HG02938 (cell line): ENCODE data around the gene TSHB.

ENCODE experiments used
- ATAC-seq: cut with Tn5 transposase; IDR thresholded peaks from one replicate; pipeline ENCODE4 v1.9.1; 2021; ENCODE audit warnings: mild to moderate bottlenecking, moderate library complexity; ENCODE audit not compliant: unreplicated experiment

The TSHB gene

GRCh38 chr1:115057661-115058254 lies 28.1 kb downstream of the TSHB start:
- no peak for ATAC-seq

- ATAC-seq = no peak
These were observed 29.7 kb downstream of the TSHB start for GRCh38 chr1:115059316-115059715.

GRCh38 chr1:115060501-115060900 lies 30.9 kb downstream of the TSHB start:
- no peak for ATAC-seq

- ATAC-seq = no peak
These were observed 32.9 kb downstream of the TSHB start for GRCh38 chr1:115062542-115063004.

- ATAC-seq = no peak
These were observed 33.7 kb downstream of the TSHB start for GRCh38 chr1:115063228-115063901.

GRCh38 chr1:115064461-115064860 lies 34.8 kb downstream of the TSHB start:
- ATAC-seq = no peak

- no peak for ATAC-seq
These were observed 35.4 kb downstream of the TSHB start for GRCh38 chr1:115065021-115065420.

- ATAC-seq = no peak
These were observed 37.7 kb downstream of the TSHB start for GRCh38 chr1:115067161-115067859.

- ATAC-seq = no peak
These were observed 39.4 kb downstream of the TSHB start for GRCh38 chr1:115068826-115069585.

GRCh38 chr1:115069659-115070308 lies 40.2 kb downstream of the TSHB start:
- ATAC-seq = no peak

- ATAC-seq = no peak
These were observed 41.5 kb downstream of the TSHB start for GRCh38 chr1:115071012-115071664.

- no peak for ATAC-seq
These were observed 43.9 kb downstream of the TSHB start for GRCh38 chr1:115073298-115074087.

GRCh38 chr1:115074839-115075534 lies 45.4 kb downstream of the TSHB start:
- no peak for ATAC-seq

GRCh38 chr1:115076384-115076915 lies 46.8 kb downstream of the TSHB start:
- ATAC-seq = no peak

GRCh38 chr1:115077286-115077983 lies 47.8 kb downstream of the TSHB start:
- no peak for ATAC-seq

- ATAC-seq = no peak
These were observed 48.3 kb downstream of the TSHB start for GRCh38 chr1:115077984-115078330.

GRCh38 chr1:115078708-115079107 lies 49.1 kb downstream of the TSHB start:
- ATAC-seq = no peak

- ATAC-seq = no peak
These were observed 53.3 kb downstream of the TSHB start for GRCh38 chr1:115082949-115083348.
